SJSA1 (cell line): Measurements from ENCODE around the gene SELENOM. TPM values are rescaled to one million over a fixed set of nuclear protein-coding genes. Genes with fewer than 3 reads are reported as not detected.

Experiments used
- DNase-seq, 2 experiments: peaks; one replicate each; pipeline ENCODE4 v3.0.0-alpha.2; 2015 to 2020; ENCODE audit warnings: low spot score in 2 of 2, low read depth in 1 of 2
- H3K27ac ChIP-seq: fragments of 250-450 bp; sonication (Bioruptor Pico); 2 replicates; pipeline ENCODE4 v1.5.1; 2020; ENCODE audit warnings: mild to moderate bottlenecking, moderate library complexity
- H3K27me3 ChIP-seq: fragments of 250-450 bp; sonication (Bioruptor Pico); replicated peaks from 2 replicates; pipeline ENCODE4 v1.5.1; 2020; ENCODE audit warnings: mild to moderate bottlenecking, moderate library complexity
- H3K36me3 ChIP-seq: fragments of 250-450 bp; sonication (Bioruptor Pico); 2 replicates; pipeline ENCODE4 v1.5.1; 2020; ENCODE audit warnings: mild to moderate bottlenecking
- H3K4me1 ChIP-seq: fragments of 250-450 bp; sonication (Bioruptor Pico); replicated peaks from 2 replicates; pipeline ENCODE4 v1.6.1; 2021; ENCODE audit warnings: mild to moderate bottlenecking
- H3K4me3 ChIP-seq: fragments of 250-450 bp; sonication (Bioruptor Pico); 2 replicates; pipeline ENCODE4 v1.5.1; 2020; ENCODE audit warnings: mild to moderate bottlenecking
- H3K9me3 ChIP-seq: fragments of 250-450 bp; sonication (Bioruptor Pico); replicated peaks from 2 replicates; pipeline ENCODE4 v1.5.1; 2020; ENCODE audit warnings: mild to moderate bottlenecking
- total RNA-seq: library from RNA; depleted of rRNA; stranded (reverse); fragments of >200 nt; shearing (Covaris generic); gene quantifications from 2 replicates; pipeline ENCODE4 v1.2.3, GENCODE V29; 2014; rRNA removed

Gene SELENOM
- 373 and 601 TPM in 2 replicates for total RNA-seq

- Histone ChIP-seq H3K4me3 (peak within 1 kb of the TSS; percentile 87), H3K27ac (peak within 1 kb of the TSS; percentile 84), H3K27me3 (no peaks in the 10 kb centered on the region), H3K36me3 (peaks cover 50% of the 10 kb centered on the region), H3K4me1 (peaks cover 27% of the 10 kb centered on the region), H3K9me3 (no peaks in the 10 kb centered on the region)
- DNase-seq, result peak; percentile 97 to 99
Measured at GRCh38 chr22:31107178-31107893, at the start of gene SELENOM. Gene SELENOM (minus strand): TSS chr22:31107568. CDS start chr22:31107505, 63 bp downstream.

GRCh38 chr22:31155422-31155821 lies 48.1 kb upstream of the SELENOM start:
- Histone ChIP-seq H3K36me3 (peaks cover 2% of the 10 kb centered on the region; the same call in 1 of the 2 replicates), H3K4me1 (peaks cover 12% of the 10 kb centered on the region), H3K9me3 (no peaks in the 10 kb centered on the region), H3K27ac (peak overlapping the region; percentile 60), H3K27me3 (no peaks in the 10 kb centered on the region), H3K4me3 (no peak overlapping the region)
- DNase-seq, result peak in 1 of 2 experiments; percentile 38

- no peaks in the 10 kb centered on the region for H3K9me3 ChIP-seq
- peaks cover 12% of the 10 kb centered on the region for H3K4me1 ChIP-seq
- peak overlapping the region; percentile 60 for H3K27ac ChIP-seq
- no peak overlapping the region for H3K4me3 ChIP-seq
- no peaks in the 10 kb centered on the region for H3K27me3 ChIP-seq
- no peaks in the 10 kb centered on the region for H3K36me3 ChIP-seq
- DNase-seq, result no peak
Measured at GRCh38 chr22:31154975-31155374, 47.6 kb upstream of the SELENOM start.

- H3K4me3 ChIP-seq, result no peak overlapping the region
- H3K9me3 ChIP-seq, result no peaks in the 10 kb centered on the region
- no peak for DNase-seq
- no peak overlapping the region for H3K27ac ChIP-seq
- no peaks in the 10 kb centered on the region for H3K36me3 ChIP-seq
- peaks cover 12% of the 10 kb centered on the region for H3K4me1 ChIP-seq
- H3K27me3 ChIP-seq, result no peaks in the 10 kb centered on the region
Measured at GRCh38 chr22:31153357-31153756, 46.0 kb upstream of the SELENOM start.

- no peak for DNase-seq
- no peak overlapping the region for H3K27ac ChIP-seq
Measured at GRCh38 chr22:31151872-31152271, 44.5 kb upstream of the SELENOM start.

GRCh38 chr22:31150615-31151014 lies 43.2 kb upstream of the SELENOM start:
- DNase-seq, result no peak
- Histone ChIP-seq H3K36me3 (no peaks in the 10 kb centered on the region), H3K27me3 (no peaks in the 10 kb centered on the region), H3K4me1 (peaks cover 7% of the 10 kb centered on the region), H3K27ac (no peak overlapping the region), H3K9me3 (peaks cover 3% of the 10 kb centered on the region), H3K4me3 (no peak overlapping the region)

More at GRCh38 chr22:31151872-31152271, 44.5 kb upstream of the SELENOM start:
- Histone ChIP-seq H3K4me1 (peaks cover 12% of the 10 kb centered on the region), H3K27me3 (no peaks in the 10 kb centered on the region), H3K4me3 (no peak overlapping the region), H3K36me3 (no peaks in the 10 kb centered on the region), H3K9me3 (peaks cover 3% of the 10 kb centered on the region)

- no peaks in the 10 kb centered on the region for H3K4me1 ChIP-seq
- peaks cover 7% of the 10 kb centered on the region for H3K9me3 ChIP-seq
- H3K4me3 ChIP-seq, result no peak overlapping the region
- H3K27ac ChIP-seq, result no peak overlapping the region
- no peaks in the 10 kb centered on the region for H3K36me3 ChIP-seq
- H3K27me3 ChIP-seq, result no peaks in the 10 kb centered on the region
- peak; percentile 47 to 72 for DNase-seq
Measured at GRCh38 chr22:31148953-31149627, 41.7 kb upstream of the SELENOM start.

- Histone ChIP-seq H3K9me3 (peaks cover 7% of the 10 kb centered on the region), H3K27ac (no peak overlapping the region), H3K36me3 (no peaks in the 10 kb centered on the region), H3K4me1 (no peaks in the 10 kb centered on the region), H3K4me3 (no peak overlapping the region), H3K27me3 (no peaks in the 10 kb centered on the region)
- no peak for DNase-seq
Measured at GRCh38 chr22:31148488-31148887, 41.1 kb upstream of the SELENOM start.

- DNase-seq, result no peak
- peaks cover 7% of the 10 kb centered on the region for H3K9me3 ChIP-seq
- H3K36me3 ChIP-seq, result no peaks in the 10 kb centered on the region
- no peak overlapping the region for H3K4me3 ChIP-seq
- H3K4me1 ChIP-seq, result no peaks in the 10 kb centered on the region
- no peak overlapping the region for H3K27ac ChIP-seq
- no peaks in the 10 kb centered on the region for H3K27me3 ChIP-seq
Measured at GRCh38 chr22:31144223-31144622, 36.9 kb upstream of the SELENOM start.

GRCh38 chr22:31143537-31143936 lies 36.2 kb upstream of the SELENOM start:
- Histone ChIP-seq H3K4me3 (no peak overlapping the region), H3K36me3 (no peaks in the 10 kb centered on the region), H3K4me1 (no peaks in the 10 kb centered on the region), H3K27ac (no peak overlapping the region), H3K27me3 (no peaks in the 10 kb centered on the region), H3K9me3 (peaks cover 7% of the 10 kb centered on the region)
- DNase-seq, result no peak

GRCh38 chr22:31143038-31143437 lies 35.7 kb upstream of the SELENOM start:
- Histone ChIP-seq H3K36me3 (no peaks in the 10 kb centered on the region), H3K27me3 (no peaks in the 10 kb centered on the region), H3K4me1 (no peaks in the 10 kb centered on the region), H3K27ac (no peak overlapping the region), H3K9me3 (peaks cover 7% of the 10 kb centered on the region), H3K4me3 (no peak overlapping the region)
- DNase-seq, result no peak

GRCh38 chr22:31142285-31142684 lies 34.9 kb upstream of the SELENOM start:
- no peak for DNase-seq
- no peak overlapping the region for H3K27ac ChIP-seq

GRCh38 chr22:31141551-31141950 lies 34.2 kb upstream of the SELENOM start:
- H3K27ac ChIP-seq, result no peak overlapping the region
- DNase-seq, result no peak
- H3K4me3 ChIP-seq, result no peak overlapping the region
- 0 out of 2 replicates have a peak, but pooled peaks cover 4% of the 10 kb centered on the region for H3K9me3 ChIP-seq
- no peaks in the 10 kb centered on the region for H3K36me3 ChIP-seq
- H3K27me3 ChIP-seq, result no peaks in the 10 kb centered on the region
- H3K4me1 ChIP-seq, result no peaks in the 10 kb centered on the region

More at GRCh38 chr22:31142285-31142684, 34.9 kb upstream of the SELENOM start:
- Histone ChIP-seq H3K36me3 (no peaks in the 10 kb centered on the region), H3K9me3 (peaks cover 7% of the 10 kb centered on the region), H3K4me3 (no peak overlapping the region), H3K4me1 (no peaks in the 10 kb centered on the region), H3K27me3 (no peaks in the 10 kb centered on the region)

- Histone ChIP-seq H3K27me3 (no peaks in the 10 kb centered on the region), H3K9me3 (0 out of 2 replicates have a peak, but pooled peaks cover 4% of the 10 kb centered on the region), H3K27ac (no peak overlapping the region), H3K36me3 (no peaks in the 10 kb centered on the region), H3K4me1 (no peaks in the 10 kb centered on the region), H3K4me3 (no peak overlapping the region)
- no peak for DNase-seq
Measured at GRCh38 chr22:31140746-31141145, 33.4 kb upstream of the SELENOM start.
